Prostate gland (tissue), 2 donors: ENCODE measurements around the gene SPPL3.

ENCODE experiments used
- CTCF ChIP-seq, 4 experiments: fragments of 200-600 bp in 2 of 4; fragments of 450-650 bp in 2 of 4; sonication (generic) in 2 of 4; IDR thresholded peaks; 1 replicate in 3 of 4; 2 replicates in 1 of 4; pipeline ENCODE4 v1.5.1; 2016 to 2019; ENCODE audit warnings: antibody characterized with exemption in 4 of 4, mild to moderate bottlenecking in 2 of 4, moderate library complexity in 2 of 4
- POLR2A ChIP-seq: fragments of 450-650 bp; IDR thresholded peaks from one replicate; pipeline ENCODE4 v1.6.1; 2016; ENCODE audit warnings: antibody characterized with exemption, mild to moderate bottlenecking

DNA sequence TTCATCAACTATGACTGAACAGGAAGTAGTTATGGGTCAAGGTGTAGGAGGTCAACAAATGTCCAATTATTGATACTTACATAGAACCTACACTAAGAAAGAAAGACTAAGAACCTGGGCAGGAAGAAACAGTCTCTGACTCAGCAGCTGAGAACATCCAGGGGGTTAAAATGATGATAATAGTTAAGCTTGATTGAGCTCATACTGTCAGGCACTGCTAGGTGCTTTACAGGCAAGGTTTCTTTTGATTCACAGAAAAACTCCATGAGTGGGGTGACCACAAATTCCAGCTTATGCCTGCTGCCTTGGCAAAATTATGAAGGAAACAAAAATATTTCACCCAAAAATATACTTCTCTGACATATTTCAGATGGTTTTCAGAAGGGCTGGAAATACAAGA, 103.5 kb downstream of the SPPL3 start:
- TF ChIP-seq CTCF (IDR thresholded peaks at IDR 0.05) (no peak), POLR2A (no peak)
